Measurements from ENCODE around the gene AFAP1L2.

AFAP1L2 gene

DNA sequence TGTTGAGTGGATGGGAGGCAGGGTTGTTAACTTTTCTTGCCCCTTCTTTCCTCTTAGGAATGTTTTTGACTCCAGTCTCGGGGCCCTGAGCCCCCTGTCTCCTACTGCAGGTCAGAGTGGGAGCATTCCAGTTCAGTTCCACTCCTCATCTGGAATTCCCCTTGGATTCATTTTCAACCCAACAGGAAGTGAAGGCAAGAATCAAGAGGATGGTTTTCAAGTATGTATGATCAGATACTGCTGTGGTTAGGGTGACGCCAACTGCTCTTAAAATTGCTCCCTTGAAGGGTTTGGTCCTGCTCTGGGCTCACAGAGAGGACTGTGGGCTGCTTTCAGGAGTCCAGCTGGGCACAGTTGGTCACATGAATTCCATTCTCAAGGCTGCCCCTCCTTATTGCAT, 143.2 kb downstream of the AFAP1L2 start:
- H3K4me3 ChIP-seq (ENCODE audit: low read depth, low read length), result no peak overlapping the region
- H3K36me3 ChIP-seq, result no peaks in the 10 kb centered on the region
- TF ChIP-seq CTCF (IDR thresholded peaks at IDR 0.05; ENCODE audit: low read depth, low read length), result no peak
- no peaks in the 10 kb centered on the region for H3K9me3 ChIP-seq (ENCODE audit: severe bottlenecking)
- H3K27ac ChIP-seq, result no peak overlapping the region
- no peak for DNase-seq
- H3K27me3 ChIP-seq (ENCODE audit: insufficient read depth, low read depth, severe bottlenecking), result no peaks in the 10 kb centered on the region

DNA sequence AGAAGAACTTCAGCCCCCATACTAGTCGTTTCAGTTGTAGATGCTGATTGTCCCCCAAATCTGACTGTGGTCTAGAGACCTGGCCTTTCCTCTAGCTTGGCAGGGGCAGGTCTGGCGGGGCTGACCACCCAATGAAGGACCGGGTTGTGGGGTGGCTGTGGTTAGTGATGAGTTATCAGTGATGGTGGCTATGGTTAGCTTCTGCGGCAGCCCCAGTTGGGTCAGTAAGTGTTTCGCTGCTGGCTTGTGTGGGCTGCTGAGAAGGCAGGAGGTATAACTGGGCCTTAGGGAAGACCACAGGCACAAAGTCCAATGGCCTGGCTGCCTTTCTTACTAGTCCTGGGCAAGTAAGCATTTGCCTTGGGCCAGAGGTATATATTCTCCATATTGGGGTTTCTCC, 143.9 kb downstream of the AFAP1L2 start:
- no peak for DNase-seq
- TF ChIP-seq CTCF (IDR thresholded peaks at IDR 0.05; ENCODE audit: low read depth, low read length), result no peak

DNA sequence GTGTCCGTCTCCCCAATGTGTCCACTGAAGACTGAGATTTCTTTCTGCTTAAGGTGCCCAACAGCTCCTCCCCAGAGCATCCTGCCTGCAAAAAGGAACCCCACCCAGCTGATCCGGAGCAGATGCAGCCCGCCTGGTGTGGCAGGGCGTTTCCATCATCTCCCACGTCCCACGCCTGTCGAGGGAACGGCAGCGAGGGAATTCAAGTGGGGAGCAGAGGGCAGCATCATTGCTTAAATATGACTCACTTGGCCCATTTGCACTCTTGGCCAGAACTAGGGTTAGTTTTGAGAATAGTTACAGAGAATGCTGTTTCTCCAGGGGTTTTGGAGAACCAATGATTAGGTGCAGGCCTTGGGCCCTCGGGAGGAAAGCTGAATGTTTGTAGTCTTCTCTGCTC, 144.5 kb downstream of the AFAP1L2 start:
- Histone ChIP-seq H3K36me3 (no peaks in the 10 kb centered on the region), H3K27ac (no peak overlapping the region), H3K9me3 (ENCODE audit: severe bottlenecking) (no peaks in the 10 kb centered on the region), H3K4me3 (ENCODE audit: low read depth, low read length) (no peak overlapping the region), H3K27me3 (ENCODE audit: insufficient read depth, low read depth, severe bottlenecking) (no peaks in the 10 kb centered on the region)
- no peak for TF ChIP-seq CTCF (IDR thresholded peaks at IDR 0.05; ENCODE audit: low read depth, low read length)
- DNase-seq, result no peak

More for the DNA sequence above, 143.9 kb downstream of the AFAP1L2 start:
- H3K4me3 ChIP-seq (ENCODE audit: low read depth, low read length), result no peak overlapping the region
- no peaks in the 10 kb centered on the region for H3K9me3 ChIP-seq (ENCODE audit: severe bottlenecking)
- H3K27me3 ChIP-seq (ENCODE audit: insufficient read depth, low read depth, severe bottlenecking), result no peaks in the 10 kb centered on the region
- no peak overlapping the region for H3K27ac ChIP-seq
- H3K36me3 ChIP-seq, result no peaks in the 10 kb centered on the region

DNA sequence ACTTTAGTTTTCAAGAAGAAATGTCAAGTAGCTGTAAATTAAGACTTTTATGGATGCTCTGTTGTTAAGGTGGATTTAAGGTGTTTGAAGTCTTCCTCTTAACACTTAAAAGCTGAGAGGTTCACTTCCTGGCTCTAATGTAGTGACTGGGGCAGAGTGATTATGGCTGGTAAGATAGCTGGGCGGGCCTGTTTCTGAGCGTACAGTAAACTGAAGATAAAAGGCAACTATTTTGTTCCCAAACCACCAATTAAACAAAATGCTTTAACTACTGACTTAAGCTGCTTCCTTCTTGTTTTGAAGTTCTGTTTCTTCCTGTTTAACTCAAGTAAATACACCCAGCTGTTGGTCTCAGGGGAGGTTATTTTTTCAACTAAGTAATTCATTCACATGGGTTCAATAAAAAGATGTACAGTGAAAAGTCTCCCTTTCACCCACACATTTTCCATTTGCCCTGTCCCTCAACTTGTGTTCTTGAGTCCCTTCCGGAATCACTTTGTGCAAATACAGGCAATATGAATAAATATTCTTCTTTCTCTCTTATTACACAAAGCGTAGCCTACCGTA, 145.9 kb downstream of the AFAP1L2 start:
- no peak overlapping the region for H3K4me3 ChIP-seq (ENCODE audit: low read depth, low read length)
- no peaks in the 10 kb centered on the region for H3K36me3 ChIP-seq
- DNase-seq, result no peak
- H3K27me3 ChIP-seq (ENCODE audit: insufficient read depth, low read depth, severe bottlenecking), result no peaks in the 10 kb centered on the region
- no peak for TF ChIP-seq CTCF (IDR thresholded peaks at IDR 0.05; ENCODE audit: low read depth, low read length)
- H3K9me3 ChIP-seq (ENCODE audit: severe bottlenecking), result no peaks in the 10 kb centered on the region
- H3K27ac ChIP-seq, result no peak overlapping the region

- Histone ChIP-seq H3K9me3 (ENCODE audit: severe bottlenecking) (no peaks in the 10 kb centered on the region), H3K36me3 (no peaks in the 10 kb centered on the region), H3K27me3 (ENCODE audit: insufficient read depth, low read depth, severe bottlenecking) (no peaks in the 10 kb centered on the region), H3K27ac (no peak overlapping the region), H3K4me3 (ENCODE audit: low read depth, low read length) (no peak overlapping the region)
- TF ChIP-seq CTCF (IDR thresholded peaks at IDR 0.05; ENCODE audit: low read depth, low read length), result no peak
- DNase-seq, result no peak
These were observed 146.8 kb downstream of the AFAP1L2 start for GRCh38 chr10:114257498-114257897.

GRCh38 chr10:114256822-114257221, 147.5 kb downstream of the AFAP1L2 start:
- Histone ChIP-seq H3K9me3 (ENCODE audit: severe bottlenecking) (no peaks in the 10 kb centered on the region), H3K27ac (no peak overlapping the region), H3K36me3 (no peaks in the 10 kb centered on the region), H3K27me3 (ENCODE audit: insufficient read depth, low read depth, severe bottlenecking) (no peaks in the 10 kb centered on the region), H3K4me3 (ENCODE audit: low read depth, low read length) (no peak overlapping the region)
- no peak for TF ChIP-seq CTCF (IDR thresholded peaks at IDR 0.05; ENCODE audit: low read depth, low read length)
- DNase-seq, result no peak
